Caco-2 (cell line): Measurements from ENCODE around the gene PRPF31. TPM values are rescaled to one million over a fixed set of nuclear protein-coding genes. Genes with fewer than 3 reads are reported as not detected.
A peak's percentile ranks its signal among the peaks of the same experiment; 100 is the strongest.

Source experiments
- BruUV-seq: library from RNA; stranded (reverse); fragments of 400-500 nt; replicated peaks from 2 replicates; lab custom pipeline; 2021; lab: Mats Ljungman, UMichigan
- CTCF ChIA-PET: fragments of 300-600 bp; sonication (Branson Sonifier 250); formaldehyde crosslinking; loops from one replicate; lab custom pipeline; 2022; ENCODE audit warnings: antibody characterized with exemption; lab: Charles Lee
- POLR2A ChIA-PET: fragments of 300-600 bp; sonication (Branson Sonifier 250); formaldehyde crosslinking; loops from one replicate; lab custom pipeline; 2022; ENCODE audit warnings: antibody characterized with exemption; lab: Charles Lee
- DNase-seq, 2 experiments: peaks; one replicate each; pipeline versions ENCODE4 v3.0.0 to v3.0.0-alpha.2; 2020 to 2022
- H3K27me3 ChIP-seq: replicated peaks from 2 replicates; pipeline ENCODE4 v1.6.0; 2011; ENCODE audit warnings: low read length; ENCODE audit not compliant: control insufficient read depth, insufficient read depth
- H3K36me3 ChIP-seq: 2 replicates; pipeline ENCODE4 v1.5.1; 2011; ENCODE audit warnings: low read length; ENCODE audit not compliant: control insufficient read depth, insufficient read depth
- H3K4me1 ChIP-seq: fragments of 250-450 bp; sonication (Bioruptor Pico); 2 replicates; pipeline ENCODE4 v1.5.1; 2020; ENCODE audit warnings: mild to moderate bottlenecking
- H3K4me3 ChIP-seq: 2 replicates; pipeline ENCODE4 v1.5.1; 2011; ENCODE audit warnings: low read depth, mild to moderate bottlenecking, control low read depth, low read length
- H3K9me3 ChIP-seq: fragments of 250-450 bp; sonication (Bioruptor Pico); 2 replicates; pipeline ENCODE4 v1.5.1; 2020; ENCODE audit warnings: mild to moderate bottlenecking, moderate library complexity
- H3K27ac Mint-ChIP-seq: one replicate; pipeline ENCODE4 v1.8.0; 2022; ENCODE audit warnings: mixed read lengths; ENCODE audit not compliant: unreplicated experiment
- H3K27me3 Mint-ChIP-seq: one replicate; pipeline ENCODE4 v1.8.0; 2022; ENCODE audit warnings: mixed read lengths; ENCODE audit not compliant: insufficient read depth, unreplicated experiment
- H3K36me3 Mint-ChIP-seq: one replicate; pipeline ENCODE4 v1.8.0; 2022; ENCODE audit warnings: mild to moderate bottlenecking, mixed read lengths; ENCODE audit not compliant: insufficient read depth, unreplicated experiment
- H3K4me1 Mint-ChIP-seq: one replicate; pipeline ENCODE4 v1.8.0; 2022; ENCODE audit warnings: low read depth, mixed read lengths; ENCODE audit not compliant: unreplicated experiment
- H3K4me3 Mint-ChIP-seq: one replicate; pipeline ENCODE4 v1.8.0; 2022; ENCODE audit warnings: mild to moderate bottlenecking, moderate library complexity, mixed read lengths; ENCODE audit not compliant: unreplicated experiment
- H3K9me3 Mint-ChIP-seq: one replicate; pipeline ENCODE4 v1.8.0; 2022; ENCODE audit warnings: mixed read lengths; ENCODE audit not compliant: unreplicated experiment
- CTCF ChIP-seq, 2 experiments: fragments of 200-600 bp in 1 of 2; IDR thresholded peaks; 1 replicate in 1 of 2; 2 replicates in 1 of 2; pipeline versions ENCODE4 v1.5.1 to v1.8.0; 2011 to 2022; ENCODE audit warnings: antibody characterized with exemption in 1 of 2, control low read depth in 1 of 2, inconsistent platforms in 1 of 2, low read depth in 1 of 2, low read length in 1 of 2, mild to moderate bottlenecking in 1 of 2, moderate library complexity in 1 of 2; ENCODE audit not compliant: insufficient read depth in 1 of 2, severe bottlenecking in 1 of 2, unreplicated experiment in 1 of 2
- intact Hi-C: fragments of 100-400 bp; cut with micrococcal nuclease; formaldehyde crosslinking; loops from one replicate; pipeline ENCODE4 v1.10.0; 2022; ENCODE audit not compliant: unreplicated experiment
- total RNA-seq: library from RNA; stranded (reverse); gene quantifications from 2 replicates; pipeline ENCODE4 v1.2.3, GENCODE V29; 2022

PRPF31 gene
- total RNA-seq, 1 experiment from 2014 or later = 99.0 TPM

- Histone ChIP-seq H3K4me1 (peaks cover 10% of the 10 kb centered on the region), H3K27me3 (no peaks in the 10 kb centered on the region), H3K36me3 (peaks cover 10% of the 10 kb centered on the region), H3K9me3 (no peaks in the 10 kb centered on the region), H3K4me3 (no peak overlapping the region)
- H3K4me1 Mint-ChIP-seq = peaks cover 15% of the 10 kb centered on the region
- no peak for DNase-seq
- BruUV-seq = no TSS peak
- H3K9me3 Mint-ChIP-seq = no peaks in the 10 kb centered on the region
- no peak overlapping the region for H3K27ac Mint-ChIP-seq
- TF ChIP-seq CTCF (IDR thresholded peaks at IDR 0.05; ENCODE audit: insufficient read depth in 1 of 2, low read depth in 1 of 2, low read length in 1 of 2, severe bottlenecking in 1 of 2, unreplicated experiment in 1 of 2) = no peak
- no peaks in the 10 kb centered on the region for H3K27me3 Mint-ChIP-seq
- H3K4me3 Mint-ChIP-seq = no peak overlapping the region
- ChIA-PET CTCF (no interaction called here), POLR2A (no interaction called here)
- intact Hi-C loops = no loop called here
- H3K36me3 Mint-ChIP-seq = peaks cover 91% of the 10 kb centered on the region
These were observed 39.2 kb downstream of the PRPF31 start for GRCh38 chr19:54154603-54155345.

GRCh38 chr19:54155694-54156093 lies 40.1 kb downstream of the PRPF31 start:
- ChIA-PET POLR2A (no interaction called here), CTCF (no interaction called here)
- H3K27me3 Mint-ChIP-seq = no peaks in the 10 kb centered on the region
- peaks cover 16% of the 10 kb centered on the region for H3K4me1 Mint-ChIP-seq
- Histone ChIP-seq H3K9me3 (no peaks in the 10 kb centered on the region), H3K4me3 (no peak overlapping the region), H3K36me3 (peaks cover 10% of the 10 kb centered on the region), H3K4me1 (peaks cover 12% of the 10 kb centered on the region), H3K27me3 (no peaks in the 10 kb centered on the region)
- H3K9me3 Mint-ChIP-seq = no peaks in the 10 kb centered on the region
- TF ChIP-seq CTCF (IDR thresholded peaks at IDR 0.05; ENCODE audit: insufficient read depth in 1 of 2, low read depth in 1 of 2, low read length in 1 of 2, severe bottlenecking in 1 of 2, unreplicated experiment in 1 of 2) = no peak
- no peak for DNase-seq
- H3K4me3 Mint-ChIP-seq = no peak overlapping the region
- intact Hi-C loops = no loop called here
- H3K27ac Mint-ChIP-seq = no peak overlapping the region
- peaks cover 93% of the 10 kb centered on the region for H3K36me3 Mint-ChIP-seq
- BruUV-seq = no TSS peak

- H3K27me3 Mint-ChIP-seq = no peaks in the 10 kb centered on the region
- no peaks in the 10 kb centered on the region for H3K27me3 ChIP-seq
- no TSS peak for BruUV-seq
- peaks cover 23% of the 10 kb centered on the region for H3K4me1 Mint-ChIP-seq
- no peaks in the 10 kb centered on the region for H3K9me3 Mint-ChIP-seq
- peaks cover 91% of the 10 kb centered on the region for H3K36me3 Mint-ChIP-seq
- peak overlapping the region; percentile 60 for H3K27ac Mint-ChIP-seq
- POLR2A ChIA-PET = interaction anchor here (0.7 to 1.2 kb wide), 2 partner anchors 19 to 33 kb away, joined by 3 to 7 read pairs; partner anchors contain the start of genes CNOT3 and MBOAT7
- CTCF ChIA-PET = interaction anchor here (0.7 kb wide), 1 partner anchor 174 kb away, joined by 3 read pairs; no protein-coding TSS in a partner anchor
- H3K4me3 ChIP-seq = no peak overlapping the region
- DNase-seq = no peak
- H3K4me1 ChIP-seq = peaks cover 15% of the 10 kb centered on the region
- H3K9me3 ChIP-seq = no peaks in the 10 kb centered on the region
- peaks cover 8% of the 10 kb centered on the region for H3K36me3 ChIP-seq
- intact Hi-C loops = no loop called here
- no peak for TF ChIP-seq CTCF (IDR thresholded peaks at IDR 0.05; ENCODE audit: insufficient read depth in 1 of 2, low read depth in 1 of 2, low read length in 1 of 2, severe bottlenecking in 1 of 2, unreplicated experiment in 1 of 2)
- H3K4me3 Mint-ChIP-seq = peak overlapping the region; percentile 41
These were observed 40.9 kb downstream of the PRPF31 start for GRCh38 chr19:54156490-54156889.
